ENCODE data around the gene MAP3K5.

The MAP3K5 gene

DNA sequence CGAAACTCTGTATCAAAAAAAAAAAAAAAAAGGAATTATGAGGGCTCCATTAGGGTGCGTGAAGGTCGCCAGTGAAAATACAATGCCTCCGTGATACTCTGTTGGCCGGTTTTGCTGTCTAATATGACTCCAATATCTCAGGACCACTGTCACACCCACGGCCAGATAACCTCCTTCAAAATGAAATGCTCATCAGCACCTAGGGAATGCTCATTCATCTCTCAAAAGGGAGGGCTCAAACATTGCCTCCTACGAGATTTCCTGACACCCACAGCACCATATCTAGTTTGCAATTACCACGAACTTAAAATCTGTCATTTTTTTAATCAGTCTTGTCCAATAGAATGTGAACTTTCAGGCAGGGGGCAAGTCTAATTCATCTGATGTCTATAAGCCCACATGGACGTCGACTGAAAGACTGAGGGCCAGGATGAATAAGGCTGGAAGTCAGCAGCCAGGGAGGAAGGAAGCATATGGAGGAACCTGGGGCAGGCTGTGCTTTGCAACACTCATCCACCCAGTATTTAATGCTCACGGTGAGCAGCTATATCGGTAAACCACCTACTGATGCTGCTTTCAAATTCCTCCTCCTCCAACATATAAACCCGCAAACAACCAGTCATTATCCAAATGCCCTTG lies 42.8 kb downstream of the MAP3K5 start:
- DNase-seq, result no peak

DNA sequence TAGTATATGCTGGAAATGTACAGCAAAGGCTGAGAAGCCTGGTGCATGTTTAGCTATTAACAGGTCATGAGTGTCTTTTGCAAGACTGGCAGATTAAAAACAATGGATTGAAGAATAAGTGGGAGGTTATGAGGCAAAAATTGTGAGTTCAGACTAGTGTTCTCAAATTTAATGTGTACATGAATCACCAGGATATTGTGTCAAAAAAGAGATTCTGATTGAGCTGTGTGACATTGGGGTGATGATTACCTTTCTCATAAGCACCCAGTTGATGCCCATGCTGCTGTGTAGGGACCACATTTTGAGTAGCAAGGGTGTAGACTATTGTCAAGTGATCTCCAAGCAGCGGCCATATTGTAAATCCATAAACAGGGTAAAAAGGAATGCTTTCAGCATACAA lies 44.8 kb downstream of the MAP3K5 start:
- DNase-seq, result no peak

DNA sequence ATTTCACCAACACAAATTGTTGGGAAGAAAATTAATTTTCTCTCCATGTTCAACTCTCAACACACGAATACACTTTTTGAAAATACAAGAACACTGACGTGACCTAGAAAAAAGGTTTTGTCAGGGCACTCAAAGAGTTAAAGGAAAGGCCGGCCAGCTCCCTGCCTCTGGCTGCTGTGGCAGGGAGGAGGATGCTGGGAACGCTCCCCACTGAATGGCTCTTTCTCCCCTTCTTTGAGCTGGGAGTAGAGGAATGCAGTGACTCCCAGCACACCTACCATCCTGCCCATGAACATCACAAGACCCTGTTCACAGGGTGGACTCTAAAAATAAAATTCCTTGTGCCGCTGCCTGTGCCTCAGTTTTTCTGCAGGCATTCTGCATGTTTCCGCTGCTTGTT lies 47.0 kb downstream of the MAP3K5 start:
- no peak for DNase-seq

DNA sequence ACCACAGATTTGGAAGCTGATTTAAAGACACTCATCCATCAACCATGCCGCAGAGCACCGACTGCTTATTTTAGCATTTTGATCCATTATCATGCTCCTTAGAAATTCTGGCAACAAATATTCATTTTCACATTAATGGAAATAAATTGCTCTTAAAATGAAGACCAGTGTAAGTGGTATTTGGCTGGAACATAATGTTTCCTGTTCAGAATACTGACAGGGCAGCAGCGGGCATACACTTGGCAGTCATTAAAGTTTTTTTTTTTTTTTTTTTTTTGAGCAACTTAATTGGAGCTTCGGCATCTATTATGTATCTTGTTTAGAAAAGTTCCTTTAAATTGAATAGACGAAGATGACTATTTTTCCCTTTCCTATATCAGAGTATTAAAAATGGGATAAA lies 47.4 kb downstream of the MAP3K5 start:
- DNase-seq, result no peak

DNA sequence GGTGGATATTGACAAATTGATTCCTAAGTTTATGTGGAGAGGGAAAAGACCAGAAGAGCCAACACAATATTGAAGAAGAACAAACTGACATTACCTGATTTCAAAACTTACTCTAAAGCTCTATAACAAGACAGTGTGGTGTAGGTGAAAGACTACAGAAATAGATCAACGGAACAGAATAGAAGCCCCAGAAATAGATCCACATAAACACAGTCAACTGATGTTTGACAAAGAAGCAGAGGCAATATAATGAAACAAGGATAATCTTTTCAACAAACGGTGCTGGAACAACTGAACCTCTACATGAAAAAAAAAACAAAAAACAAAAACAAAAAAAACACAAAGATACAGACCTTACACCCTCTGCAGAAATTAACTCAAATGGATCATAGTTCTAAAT lies 50.2 kb downstream of the MAP3K5 start:
- no peak for DNase-seq

DNA sequence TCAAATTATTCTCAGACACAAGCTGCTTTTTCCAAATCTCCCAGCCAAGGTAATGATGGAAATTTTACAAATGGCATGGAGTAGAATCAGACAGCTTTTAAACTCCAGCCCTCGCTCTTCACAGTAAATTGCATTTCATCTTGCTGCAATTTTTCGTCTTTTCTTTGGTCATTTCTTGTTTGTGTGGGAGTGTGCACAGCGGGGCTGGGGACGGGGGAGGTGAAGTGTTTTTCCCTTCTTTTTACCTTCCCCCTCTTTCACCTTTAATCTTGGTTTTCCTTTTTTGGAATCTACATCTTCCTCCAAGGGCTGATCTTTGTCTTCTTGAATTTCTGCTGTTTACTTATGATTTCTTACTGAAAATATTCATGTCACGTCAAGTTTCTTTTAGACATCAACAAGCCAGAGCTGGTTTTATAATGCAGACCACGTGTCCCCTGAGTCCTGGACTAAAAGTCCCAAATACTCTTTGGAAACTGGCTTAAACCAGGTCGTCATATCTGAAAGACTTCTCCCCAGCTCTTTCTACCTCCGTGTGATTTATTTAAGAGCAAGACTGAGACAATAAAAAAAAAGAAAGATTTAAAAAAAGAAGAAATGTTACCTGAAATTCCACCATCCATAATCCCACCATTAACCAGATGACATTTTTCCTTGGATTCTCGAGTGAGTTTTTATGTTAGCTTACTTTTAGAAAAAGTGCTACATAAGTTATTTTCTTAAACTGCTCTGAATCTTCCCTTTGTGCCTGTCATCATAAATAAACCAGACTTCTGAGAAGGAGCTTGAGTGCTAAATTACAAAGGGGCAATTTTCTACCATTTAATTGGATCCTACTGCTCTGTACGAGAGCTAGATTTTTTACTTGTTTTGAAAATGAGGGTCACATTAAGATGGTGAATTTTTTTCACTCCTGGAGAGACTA lies 52.0 kb downstream of the MAP3K5 start:
- DNase-seq, result no peak

DNA sequence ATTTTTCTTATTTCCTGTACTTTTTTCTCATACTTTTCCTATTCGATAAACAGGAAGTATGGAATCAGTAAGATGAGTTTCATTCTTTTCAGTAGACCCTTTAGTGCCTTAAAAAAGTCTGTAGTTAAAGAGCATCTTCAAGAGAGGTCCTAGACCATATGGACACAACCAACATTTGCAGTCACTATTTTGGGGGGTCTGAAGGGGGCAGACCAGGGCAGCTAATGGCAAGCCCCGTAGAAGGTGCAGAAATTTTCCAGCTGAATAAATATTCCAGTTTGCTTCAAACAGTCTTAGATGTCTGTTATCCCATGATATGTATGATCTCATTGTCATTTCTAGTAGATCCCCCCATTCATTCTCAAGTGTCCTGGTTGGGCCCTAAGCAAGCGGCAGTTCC lies 52.8 kb downstream of the MAP3K5 start:
- no peak for DNase-seq

DNA sequence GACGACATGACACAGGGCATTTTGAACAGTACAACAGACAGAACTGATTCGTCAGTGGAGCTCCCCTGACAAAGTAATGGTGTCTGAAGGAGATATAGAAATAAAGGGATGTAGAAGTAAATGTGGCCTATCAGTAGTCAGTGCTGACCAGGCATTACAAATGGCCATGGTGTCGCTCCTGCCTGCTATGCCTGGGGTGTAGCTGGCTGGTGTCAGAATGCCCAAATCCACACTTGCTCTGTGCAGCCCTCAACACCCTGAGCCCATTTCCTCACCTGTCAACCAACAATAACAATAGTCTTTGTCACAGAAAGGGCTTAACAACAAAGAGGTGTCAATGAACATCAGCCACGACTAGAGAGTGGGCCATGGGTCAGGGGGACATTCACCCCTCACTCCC lies 53.2 kb downstream of the MAP3K5 start:
- no peak for DNase-seq

DNA sequence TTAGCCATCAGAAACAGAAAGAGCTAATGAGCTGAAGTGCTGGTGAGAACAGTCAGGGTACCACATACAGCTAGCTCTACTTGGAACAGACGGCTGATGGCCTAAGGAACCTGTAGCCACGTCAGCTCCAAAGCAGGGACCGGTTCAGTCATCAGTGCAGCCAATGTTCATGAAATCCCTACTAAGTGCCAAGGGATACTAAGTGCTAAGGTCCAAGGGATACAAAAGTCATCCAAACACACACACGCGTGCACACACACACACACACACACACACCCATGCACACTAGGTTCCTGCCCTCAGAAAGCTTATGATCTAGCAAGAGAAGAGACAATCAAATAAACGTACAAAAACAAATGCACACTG lies 53.6 kb downstream of the MAP3K5 start:
- no peak for DNase-seq

DNA sequence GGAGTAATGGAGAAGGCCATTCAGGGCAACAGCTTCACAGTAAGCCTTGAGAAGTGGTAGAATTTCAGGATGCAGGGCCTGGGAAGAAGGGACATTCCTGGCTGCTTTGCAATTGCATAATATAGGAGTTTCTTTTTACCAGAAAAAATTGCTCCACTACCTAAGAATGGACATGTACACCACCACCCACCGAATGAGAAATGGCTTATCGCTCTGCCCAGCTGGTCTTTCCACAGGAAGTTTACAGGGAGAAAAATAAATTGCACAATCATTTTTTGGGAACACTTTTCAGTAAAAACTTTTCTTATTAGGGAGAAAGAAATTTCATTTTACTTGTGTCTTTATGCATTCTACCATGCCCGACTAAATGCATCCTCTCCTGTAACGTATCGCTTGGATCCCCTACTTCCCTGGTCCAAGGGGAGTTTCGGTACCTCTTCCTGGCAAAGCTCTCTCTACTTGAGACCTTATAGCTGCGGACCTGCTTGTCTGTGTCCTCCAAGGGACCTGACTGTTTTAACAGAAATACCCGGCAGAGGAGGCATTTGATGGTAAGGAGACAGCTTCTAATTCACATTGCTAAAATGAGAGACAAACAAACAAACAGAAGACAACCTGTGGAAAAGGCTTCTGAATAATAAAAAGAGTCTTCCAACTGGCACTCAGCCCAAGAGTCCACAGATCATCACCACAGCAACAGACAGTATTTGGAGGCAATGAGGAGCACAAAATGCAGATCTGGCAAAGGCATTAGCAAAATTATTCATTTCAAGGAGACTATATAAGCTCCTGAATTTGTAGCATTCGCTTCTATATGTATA lies 54.2 kb downstream of the MAP3K5 start:
- DNase-seq, result no peak

DNA sequence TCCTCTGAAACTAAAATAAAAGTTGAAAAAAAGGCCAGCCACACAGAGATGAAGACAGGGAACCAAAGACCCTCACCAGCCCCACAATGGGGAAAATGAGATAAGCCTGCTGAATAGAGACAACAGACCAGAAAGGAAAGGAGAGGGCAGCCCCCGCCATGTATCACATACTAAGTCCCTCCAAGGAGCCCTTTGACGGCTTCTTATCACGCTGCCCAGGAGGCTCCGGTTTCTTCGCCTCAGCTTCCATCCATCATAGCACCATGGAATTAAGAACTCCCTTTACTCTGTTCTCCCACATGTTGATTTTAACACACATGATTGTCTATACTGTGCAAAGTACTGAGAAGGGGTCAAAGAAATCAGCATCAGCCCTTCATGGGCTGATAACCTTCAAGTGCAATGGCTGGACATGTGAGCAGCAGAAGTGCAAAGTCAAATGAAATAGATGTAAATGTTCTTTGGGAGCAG lies 54.9 kb downstream of the MAP3K5 start:
- no peak for DNase-seq

DNA sequence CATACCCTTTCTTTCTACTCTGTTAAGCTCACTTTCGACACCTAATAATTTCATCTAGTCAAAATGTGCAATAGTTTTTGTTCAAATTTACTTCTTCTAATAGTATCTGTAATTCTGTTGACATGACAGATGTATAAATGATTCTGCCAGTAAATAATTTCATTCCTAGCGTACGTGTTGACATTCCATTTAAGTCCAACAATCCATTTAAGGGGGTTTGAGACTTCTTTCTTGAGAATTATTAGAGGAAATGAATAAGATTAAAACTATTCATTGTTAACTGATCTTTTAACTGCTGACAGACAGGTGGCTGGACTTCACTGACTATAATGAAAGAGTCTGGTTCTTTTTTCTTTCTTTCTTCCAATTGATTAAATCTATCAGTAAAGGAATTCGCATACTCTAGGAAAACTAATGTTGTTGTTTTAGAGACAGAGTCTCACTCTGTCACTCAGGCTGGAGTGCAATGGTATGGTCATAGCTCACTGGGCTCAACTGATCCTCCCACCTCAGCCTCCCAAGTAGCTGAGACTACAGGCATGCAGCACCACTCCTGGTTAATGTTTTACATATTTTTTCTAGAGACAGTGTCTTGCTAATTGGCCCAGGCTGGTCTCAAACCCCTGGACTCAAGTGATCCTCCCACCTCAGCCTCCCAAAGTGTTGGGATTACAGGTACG lies 55.9 kb downstream of the MAP3K5 start:
- DNase-seq, result no peak

DNA sequence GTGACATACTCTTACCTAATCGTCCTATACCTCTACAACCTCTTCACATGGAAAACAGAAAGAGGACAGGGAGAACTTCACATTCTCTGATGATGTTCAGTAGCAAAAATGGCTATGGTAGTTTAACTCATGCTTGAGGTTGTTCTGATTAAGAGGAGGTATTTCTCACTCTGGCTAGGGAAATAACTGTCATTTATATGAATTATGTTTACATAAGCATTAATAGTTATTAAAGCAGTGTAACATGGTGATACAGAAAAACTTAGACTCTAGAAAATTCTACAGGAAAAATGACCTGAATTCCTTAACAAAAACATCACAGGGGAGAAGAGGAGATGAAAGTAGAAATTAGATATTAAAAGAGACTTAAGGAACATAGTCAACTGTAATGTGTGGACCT lies 57.3 kb downstream of the MAP3K5 start:
- no peak for DNase-seq

DNA sequence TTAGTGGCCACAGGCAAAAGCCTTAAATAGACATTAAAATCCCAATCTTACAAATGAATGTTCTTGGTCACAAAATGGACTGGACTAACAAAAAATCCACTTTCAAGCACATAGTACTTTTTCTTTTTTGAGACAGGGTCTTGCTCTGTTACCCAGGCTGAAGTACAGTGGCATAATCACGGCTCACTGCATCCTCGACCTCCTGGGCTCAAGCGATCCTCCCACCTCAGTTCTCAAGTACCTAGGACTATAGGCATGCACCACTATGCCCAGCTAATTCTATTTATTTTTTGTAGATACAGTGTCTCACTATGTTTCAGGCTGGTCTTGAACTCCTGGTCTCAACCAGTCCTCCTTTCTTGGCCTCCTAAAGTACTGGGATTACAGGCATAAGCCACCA lies 59.4 kb downstream of the MAP3K5 start:
- no peak for DNase-seq

DNA sequence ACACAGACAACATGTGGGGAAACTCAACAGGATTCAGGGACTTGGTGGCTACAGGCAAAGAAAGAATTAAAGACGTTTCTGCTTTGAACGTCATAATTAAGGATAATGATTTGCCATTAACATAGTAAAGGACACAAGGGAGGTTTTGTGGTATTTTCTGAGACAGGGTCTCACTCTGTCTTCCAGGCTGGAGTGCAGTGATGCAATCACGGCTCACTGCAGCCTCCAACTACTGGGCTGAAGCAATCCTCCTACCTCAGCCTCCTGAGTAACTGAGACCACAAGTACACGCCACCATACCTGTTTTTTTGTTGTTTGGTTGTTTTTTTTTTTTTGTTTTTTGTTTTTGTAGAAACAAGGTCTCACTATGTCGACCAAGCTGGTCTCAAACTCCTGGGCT lies 62.4 kb downstream of the MAP3K5 start:
- DNase-seq, result no peak

DNA sequence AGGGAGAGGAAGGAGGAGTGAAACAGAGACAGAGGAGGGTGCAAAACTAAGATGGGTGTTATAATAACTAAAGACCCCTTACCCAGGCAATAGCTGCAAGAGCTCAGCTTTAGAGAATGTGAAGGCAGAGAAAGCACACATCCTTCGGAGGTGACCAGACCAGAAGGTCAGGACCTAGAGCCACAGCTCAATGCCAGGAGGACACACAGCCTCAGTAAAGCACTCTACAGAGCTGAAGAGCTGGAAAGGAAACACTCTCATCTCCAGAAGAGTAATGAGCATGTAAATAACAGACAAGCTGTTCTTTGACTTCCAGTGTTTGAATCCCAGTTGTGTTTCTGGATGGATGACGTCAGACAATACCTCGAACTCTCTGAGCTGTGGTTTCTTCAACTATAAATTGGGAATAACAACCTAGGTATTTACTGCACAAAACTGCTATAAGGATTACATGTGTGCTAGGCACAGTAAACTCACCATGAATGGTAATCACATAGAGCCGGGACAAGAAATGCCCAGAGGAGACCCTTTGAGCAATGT lies 63.2 kb downstream of the MAP3K5 start:
- no peak for DNase-seq

DNA sequence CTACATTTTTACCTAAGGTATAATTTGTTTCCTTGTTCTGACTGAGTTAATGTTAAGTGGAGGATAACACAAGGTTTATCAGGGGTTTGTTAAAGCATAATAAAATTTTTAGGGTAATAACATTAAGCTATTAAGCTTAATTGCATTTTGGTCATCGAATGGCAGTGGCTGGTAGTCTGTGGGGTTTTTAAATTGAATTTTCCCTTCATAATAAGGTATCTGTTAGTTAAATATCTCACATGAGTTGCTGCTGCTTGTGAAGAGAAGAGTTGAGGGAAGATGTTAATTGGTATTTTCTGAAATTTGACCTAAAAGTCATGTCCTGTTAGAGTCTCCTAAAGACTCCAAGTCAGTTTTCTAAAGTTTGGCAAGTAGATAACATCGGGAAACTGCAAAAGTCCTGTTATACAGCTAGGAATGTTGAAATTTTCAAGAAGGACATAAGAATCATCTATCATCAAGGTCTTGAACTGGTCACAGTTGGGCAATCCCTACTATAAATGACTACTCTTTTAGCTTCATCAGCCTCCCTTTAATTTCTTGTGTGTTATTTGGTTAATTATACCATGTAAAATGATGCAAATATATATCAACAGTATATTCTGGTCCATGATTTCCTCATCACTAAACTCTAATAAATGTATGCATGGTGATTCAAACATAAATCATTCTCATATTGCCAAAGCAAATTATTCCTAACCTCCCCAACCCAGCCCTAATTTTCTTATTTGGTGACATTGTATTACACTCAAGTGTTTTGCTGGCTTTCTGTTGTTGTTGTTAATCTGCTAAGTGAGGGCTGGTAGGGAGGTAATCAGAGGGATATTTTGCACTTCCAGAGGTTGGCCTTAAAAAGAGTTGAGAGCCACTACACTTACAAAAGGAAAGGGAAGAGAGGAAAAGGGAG lies 64.0 kb downstream of the MAP3K5 start:
- DNase-seq, result no peak

DNA sequence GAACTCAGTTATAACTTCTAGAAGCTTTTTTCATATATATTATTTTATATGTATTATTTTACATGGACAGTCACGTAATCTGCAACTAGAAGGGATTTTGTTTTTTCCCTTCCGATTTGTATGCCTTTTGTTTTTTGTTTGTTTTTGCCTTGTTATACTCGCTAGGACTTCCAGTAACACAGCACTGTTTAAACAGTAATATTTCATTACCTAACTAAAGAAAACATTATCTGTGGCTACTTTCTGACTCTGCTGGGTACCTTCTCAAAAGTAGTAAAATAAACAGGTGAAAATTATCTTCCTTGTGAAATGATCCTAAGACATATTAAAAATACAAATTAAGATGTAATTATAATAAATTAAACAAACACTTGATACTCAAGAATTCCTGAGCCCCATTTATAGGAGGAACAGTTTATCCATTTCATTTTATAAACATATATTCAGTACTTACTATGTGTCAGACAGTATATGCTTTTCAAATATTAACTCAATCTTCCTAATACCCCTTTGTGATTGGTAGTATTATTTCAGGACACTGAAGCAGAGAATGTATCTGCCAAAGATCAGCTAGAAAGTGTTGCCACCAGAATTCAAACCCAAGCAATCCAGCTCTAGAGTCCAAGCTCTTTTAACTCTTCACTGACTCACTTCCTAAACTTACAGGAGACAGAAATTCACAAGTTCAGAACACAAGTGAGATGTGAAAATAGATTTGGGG lies 65.3 kb downstream of the MAP3K5 start:
- no peak for DNase-seq

DNA sequence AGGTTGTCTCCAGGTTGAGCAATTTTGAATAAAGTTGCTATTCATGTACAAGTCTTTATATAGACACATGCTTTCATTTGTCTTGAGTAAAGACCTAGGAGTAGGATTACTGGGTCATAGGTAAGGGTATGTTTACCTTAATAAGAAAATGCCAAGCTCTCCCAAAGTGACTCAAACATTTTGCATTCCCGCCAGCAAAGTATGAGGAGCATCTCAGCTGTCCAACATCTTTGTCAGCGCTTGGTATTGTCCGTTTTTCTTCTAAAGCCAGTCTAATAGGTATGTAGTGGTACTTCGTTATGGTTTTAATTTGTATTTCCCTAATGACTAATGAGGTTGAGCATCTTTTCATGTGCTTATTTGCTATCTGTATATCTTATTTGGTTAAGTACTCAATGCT lies 67.2 kb downstream of the MAP3K5 start:
- no peak for DNase-seq

DNA sequence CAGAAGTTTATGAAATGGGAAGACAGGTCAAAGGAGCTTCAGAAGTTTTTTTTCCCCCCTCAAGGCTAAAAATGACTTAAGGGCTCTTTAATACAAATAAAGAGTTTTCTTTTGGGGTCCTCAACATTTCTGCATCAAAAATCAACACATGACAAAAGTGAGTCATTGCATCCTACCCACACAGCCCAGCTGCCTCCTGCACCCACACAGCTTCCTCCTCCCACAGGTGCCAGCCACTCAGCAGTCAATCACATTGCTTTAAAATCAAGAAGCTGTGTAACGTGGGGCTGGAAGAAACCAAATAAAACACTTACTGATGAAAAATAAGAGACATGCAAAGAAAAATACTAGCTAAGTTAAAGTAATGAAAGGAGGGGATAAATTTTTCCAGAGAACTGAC lies 68.5 kb downstream of the MAP3K5 start:
- DNase-seq, result peak; percentile 20

DNA sequence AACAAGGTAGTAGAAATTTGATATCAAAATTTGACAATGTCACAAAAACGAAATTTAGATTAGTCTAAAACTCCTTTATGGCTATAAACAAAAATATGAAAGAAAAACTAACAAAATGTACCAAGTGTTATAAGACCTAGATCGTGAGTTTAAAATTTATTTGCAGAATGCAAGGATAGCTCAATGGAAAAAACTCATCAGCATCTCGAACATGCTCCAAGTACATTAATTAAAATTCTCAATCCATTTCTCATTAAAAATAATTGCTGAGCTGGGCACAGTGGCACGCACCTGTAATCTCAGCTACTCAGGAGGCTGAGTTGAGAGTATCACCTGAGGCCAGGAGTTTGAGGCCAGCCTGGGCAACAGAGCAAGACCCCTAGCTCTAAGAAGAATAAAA lies 70.8 kb downstream of the MAP3K5 start:
- DNase-seq, result no peak

Measured in stimulated activated CD4-positive, alpha-beta T cell treated with anti-CD3 and anti-CD28 coated beads, Interleukin-1b, Interleukin-23, amount 100 ng/mL, for 48 hours (primary cell).